ENCODE data around the gene SPOCK1.

Gene SPOCK1

DNA sequence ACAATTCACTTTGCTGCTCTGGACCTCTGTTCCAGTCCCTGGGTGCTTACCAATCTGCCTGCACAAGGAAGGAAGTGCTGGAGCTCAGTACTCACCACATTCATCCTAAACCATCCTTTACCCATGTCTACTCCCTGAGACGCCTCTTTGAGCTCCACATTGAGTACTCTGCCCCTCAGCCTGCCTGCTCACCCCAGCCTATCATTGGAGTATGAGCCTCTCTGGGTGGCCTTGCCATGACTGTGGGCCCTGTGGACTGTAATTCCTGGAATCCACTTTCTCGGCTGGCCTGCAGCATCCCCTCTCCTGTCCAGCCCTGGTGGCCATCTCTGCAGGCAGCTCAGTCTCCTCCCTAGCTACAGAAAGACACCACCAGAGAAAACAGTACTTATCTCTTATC lies 428.6 kb downstream of the SPOCK1 start:
- no peak for DNase-seq (ENCODE audit: low read depth)

DNA sequence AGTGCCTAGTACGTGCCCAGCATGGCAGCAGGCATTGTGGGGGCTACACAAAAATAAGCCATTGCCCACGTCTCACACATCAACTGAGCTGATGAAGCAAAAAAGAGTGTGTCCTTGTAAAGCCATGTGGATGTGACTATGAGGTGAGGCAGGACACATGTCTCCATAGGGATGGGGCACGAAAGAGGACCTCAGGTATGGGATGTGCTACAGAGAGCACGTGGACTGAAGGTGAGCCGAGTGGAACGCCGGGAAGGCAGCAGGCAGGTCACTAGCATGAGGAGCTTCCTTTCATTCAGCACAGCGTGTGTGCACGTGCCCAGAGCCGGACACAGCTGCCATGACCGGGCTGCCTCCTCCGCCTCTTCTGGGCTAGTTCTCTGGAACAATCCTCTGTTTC lies 429.8 kb downstream of the SPOCK1 start:
- DNase-seq (ENCODE audit: low read depth): no peak

DNA sequence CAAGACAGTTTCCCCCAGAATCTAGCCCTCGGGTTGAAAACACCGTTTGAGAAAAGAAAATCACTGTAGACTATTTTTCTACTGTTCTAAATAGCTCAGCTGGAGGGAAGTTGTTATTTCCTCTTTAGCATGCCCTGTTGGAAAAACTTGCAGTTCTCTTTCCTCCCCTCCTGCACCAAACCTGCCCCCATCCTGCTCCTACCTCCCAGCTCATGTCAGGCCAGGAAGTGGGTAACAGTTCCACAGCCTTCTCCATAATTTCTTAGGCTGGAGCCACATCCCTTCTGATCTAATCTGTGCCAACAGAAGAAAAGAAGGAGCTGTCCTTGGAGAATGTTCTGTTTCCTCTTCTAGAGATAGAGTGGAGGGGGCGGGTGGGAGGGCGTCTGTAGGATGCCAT lies 437.7 kb downstream of the SPOCK1 start:
- no peak for DNase-seq (ENCODE audit: low read depth)

- no peak for DNase-seq (ENCODE audit: low read depth)
Observed at GRCh38 chr5:137058089-137058488, 441.0 kb downstream of the SPOCK1 start.

DNA sequence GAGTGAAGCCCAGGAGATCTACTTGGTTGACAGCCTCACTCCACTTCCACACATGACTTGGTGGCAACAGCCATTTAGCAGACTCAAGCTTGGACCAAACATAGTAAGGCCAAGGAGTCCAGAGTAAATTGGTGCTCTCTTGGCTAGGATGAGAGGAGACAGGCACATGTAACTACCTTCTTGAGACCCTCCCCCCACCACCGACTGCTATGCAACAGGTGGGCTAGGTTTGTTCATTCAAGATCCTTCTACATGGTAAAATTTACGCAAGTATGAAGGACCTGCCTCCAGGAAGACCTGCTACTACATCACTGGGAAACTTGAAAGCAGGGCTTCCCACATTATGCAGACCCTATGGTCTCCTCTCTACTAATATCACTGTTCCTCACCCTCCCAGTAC lies 442.4 kb downstream of the SPOCK1 start:
- no peak for DNase-seq (ENCODE audit: low read depth)

DNA sequence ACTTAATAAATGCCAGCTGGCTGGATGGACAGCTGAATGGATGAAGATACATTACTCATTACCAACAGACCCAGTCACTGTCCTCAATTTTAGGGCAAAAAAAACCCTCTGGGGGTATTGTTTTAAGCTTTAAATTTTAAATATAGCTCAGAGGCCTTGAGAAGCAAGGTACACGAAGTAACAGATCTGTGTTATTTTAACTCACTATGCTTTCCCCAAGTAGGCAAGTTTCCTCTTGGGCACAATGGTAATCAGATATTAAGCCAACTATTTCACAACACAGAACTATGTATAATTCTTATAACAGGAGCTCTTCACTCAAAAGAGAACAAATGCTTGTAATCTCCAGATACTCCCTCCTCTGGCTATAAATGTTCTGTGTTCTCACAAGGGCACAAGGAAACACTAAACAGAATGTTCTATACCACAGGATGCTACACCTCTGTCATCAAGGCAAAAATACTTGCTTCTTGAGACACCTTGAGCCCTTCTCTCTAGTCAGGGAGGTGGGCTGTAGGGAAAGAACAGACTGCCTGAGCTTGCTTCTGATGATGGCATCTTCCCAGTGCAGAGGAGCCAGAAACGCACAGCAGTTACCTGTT lies 443.8 kb downstream of the SPOCK1 start:
- no peak for DNase-seq (ENCODE audit: low read depth)

DNA sequence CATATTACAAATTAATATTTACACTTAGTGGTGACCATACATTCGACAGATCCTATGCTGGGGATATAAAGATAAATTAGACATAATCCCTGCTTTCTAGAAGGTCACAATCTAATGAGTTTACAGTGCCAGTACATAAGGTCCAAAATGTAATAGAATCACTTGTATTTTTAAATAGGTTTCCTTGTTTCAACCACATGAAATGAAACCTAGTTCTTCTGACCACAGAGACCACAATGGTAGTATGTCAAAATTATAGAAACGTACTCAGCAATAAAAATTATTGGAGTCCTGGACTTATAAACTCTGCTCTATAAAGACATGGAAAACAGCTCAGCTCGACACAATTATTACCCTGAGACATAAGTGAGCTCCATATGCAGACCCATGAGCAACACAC lies 444.3 kb downstream of the SPOCK1 start:
- no peak for DNase-seq (ENCODE audit: low read depth)

DNA sequence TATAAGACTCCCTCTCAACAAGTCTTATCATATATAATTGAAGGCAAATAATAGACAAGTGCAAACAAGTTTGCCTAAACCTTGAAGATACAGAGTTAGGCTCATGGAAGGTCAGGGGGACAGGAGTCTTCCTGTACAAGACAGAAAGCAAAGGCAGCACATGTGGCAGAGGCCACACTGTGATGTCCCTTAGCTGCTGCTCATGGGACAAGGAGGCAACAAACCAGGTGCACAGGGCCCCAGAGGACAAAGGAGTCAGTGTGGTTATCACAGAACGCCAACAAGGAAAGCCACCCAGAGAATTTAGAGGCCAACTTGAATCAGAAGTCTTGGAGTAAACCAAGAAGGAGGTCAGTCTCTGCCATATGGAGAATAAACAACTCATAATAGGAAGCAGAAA lies 444.8 kb downstream of the SPOCK1 start:
- no peak for DNase-seq (ENCODE audit: low read depth)

DNA sequence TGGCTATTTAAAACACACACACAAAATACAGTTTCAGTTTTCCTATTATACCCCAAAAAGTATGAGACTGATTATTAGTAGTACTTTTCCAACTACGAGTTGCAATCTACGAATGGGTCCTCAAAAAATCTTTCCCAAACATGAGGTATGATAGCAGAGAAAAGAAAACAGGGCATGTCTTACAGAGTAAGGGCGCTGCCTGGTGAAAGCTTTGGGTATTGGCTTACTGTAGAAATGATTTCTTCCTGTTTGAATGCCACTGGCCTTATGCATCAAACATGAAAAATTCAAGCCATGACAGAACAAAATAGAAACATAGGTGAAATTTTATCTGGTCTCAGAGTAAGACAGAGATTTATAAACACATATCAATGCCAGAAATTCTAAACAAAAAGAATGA lies 448.0 kb downstream of the SPOCK1 start:
- no peak for DNase-seq (ENCODE audit: low read depth)

GRCh38 chr5:137040641-137041340 lies 458.3 kb downstream of the SPOCK1 start:
- no peak for DNase-seq (ENCODE audit: low read depth)

- no peak for DNase-seq (ENCODE audit: low read depth)
Observed at GRCh38 chr5:137040024-137040423, 459.1 kb downstream of the SPOCK1 start.

- DNase-seq (ENCODE audit: low read depth): no peak
Observed at GRCh38 chr5:137037848-137038247, 461.3 kb downstream of the SPOCK1 start.

DNA sequence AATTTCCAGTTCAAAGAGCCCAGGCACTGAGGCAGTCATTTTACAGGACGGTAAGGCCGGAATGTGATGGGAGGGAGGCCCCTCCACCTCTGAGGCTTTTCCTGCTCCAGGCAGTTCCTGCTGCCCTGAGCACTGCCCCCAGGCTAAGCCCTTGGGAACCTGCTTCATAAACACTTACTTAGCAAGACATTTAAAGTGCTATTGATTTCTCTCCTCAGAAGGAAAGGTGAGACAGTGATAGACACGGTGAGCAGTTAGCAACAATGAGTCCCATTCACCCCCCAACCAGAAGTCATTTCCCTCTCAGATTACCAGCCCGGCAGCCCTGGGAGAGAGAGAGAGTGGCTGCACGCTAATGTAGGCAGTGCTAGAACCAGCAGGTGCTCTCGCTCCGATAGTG lies 462.5 kb downstream of the SPOCK1 start:
- DNase-seq (ENCODE audit: low read depth): no peak

- DNase-seq (ENCODE audit: low read depth): no peak
Observed at GRCh38 chr5:137035480-137035878, 463.6 kb downstream of the SPOCK1 start.

GRCh38 chr5:137034764-137035479 lies 464.2 kb downstream of the SPOCK1 start:
- no peak for DNase-seq (ENCODE audit: low read depth)

GRCh38 chr5:137034213-137034612 lies 464.9 kb downstream of the SPOCK1 start:
- DNase-seq (ENCODE audit: low read depth): no peak

GRCh38 chr5:137032929-137033328 lies 466.2 kb downstream of the SPOCK1 start:
- no peak for DNase-seq (ENCODE audit: low read depth)

DNA sequence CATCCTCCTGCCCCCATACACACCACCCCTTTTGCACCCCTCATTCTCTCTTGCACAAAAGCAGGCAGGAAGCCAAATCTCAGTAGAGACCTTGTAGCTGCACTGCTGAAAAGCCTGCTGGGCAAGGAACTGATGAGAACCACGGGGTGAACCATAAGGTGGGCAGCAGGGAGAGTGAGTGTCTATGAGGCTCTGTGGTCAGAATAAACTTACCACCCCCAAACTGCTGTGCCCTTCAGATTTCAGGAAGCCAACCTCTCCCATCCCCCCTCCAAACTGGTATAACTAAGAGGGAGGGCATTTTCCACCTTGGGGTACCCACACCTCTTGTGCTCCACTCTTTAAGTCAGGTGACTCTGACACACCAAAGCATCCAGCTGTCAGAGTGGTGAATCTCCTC lies 471.4 kb downstream of the SPOCK1 start:
- DNase-seq (ENCODE audit: low read depth): no peak

DNA sequence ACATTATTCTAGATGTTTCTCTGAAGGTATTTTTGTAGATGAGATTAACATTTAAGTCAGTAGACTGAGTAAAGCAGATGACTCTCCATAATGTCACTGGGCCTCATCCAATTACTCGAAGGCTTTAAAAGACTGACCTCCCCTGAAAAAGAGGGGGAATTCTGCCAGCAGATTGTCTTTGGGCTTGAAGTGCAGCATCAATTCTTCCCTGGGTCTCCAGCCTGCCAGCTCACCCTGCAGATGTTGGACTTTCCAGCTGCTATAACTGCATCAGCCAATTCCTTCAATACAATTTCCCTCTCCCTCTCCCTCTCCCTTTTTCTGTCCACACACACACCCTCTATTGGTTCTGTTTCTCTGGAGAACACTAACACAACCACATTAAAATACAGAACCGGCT lies 472.8 kb downstream of the SPOCK1 start:
- DNase-seq (ENCODE audit: low read depth): no peak

- no peak for DNase-seq (ENCODE audit: low read depth)
Observed at GRCh38 chr5:137024044-137024443, 475.1 kb downstream of the SPOCK1 start.

- DNase-seq (ENCODE audit: low read depth): no peak
Observed at GRCh38 chr5:137023371-137023770, 475.8 kb downstream of the SPOCK1 start.

DNA sequence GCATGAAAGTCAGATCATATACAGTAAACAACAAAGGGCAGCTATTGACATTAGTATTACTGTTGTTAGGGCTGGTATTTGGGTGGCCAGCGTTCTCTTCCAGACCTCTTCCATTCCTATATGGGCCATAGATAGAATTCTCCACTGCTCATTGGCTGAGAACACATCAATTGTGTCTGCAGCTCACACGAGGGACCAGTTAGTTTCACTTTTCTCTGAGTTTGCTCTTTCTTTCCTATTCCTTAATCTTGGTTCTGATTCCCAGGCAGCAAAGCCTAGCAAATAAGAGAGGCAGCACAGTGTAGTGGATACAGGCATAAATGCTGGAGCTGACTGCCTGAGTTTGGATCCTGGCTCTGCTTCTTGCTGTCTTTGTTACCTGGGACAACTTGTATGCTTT lies 476.4 kb downstream of the SPOCK1 start:
- no peak for DNase-seq (ENCODE audit: low read depth)

- no peak for DNase-seq (ENCODE audit: low read depth)
Observed at GRCh38 chr5:137022043-137022442, 477.1 kb downstream of the SPOCK1 start.

DNA sequence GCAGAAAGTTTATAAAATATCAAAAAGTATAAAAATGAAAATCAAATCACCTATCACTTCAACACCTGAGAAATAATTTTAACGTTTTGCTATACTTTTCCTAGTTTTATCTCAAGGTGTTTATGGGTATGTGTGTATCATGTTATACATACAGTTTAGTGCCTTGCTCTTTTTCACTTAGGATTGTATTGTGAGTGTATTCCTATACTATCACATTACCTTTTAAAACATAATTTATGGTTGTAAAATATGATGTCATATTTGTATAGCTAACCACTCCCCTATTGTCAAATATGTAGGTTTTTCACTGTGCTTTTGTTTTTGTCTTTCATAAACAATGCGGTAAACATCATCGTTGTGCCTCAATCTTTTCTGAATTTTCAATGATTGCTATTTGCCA lies 479.9 kb downstream of the SPOCK1 start:
- no peak for DNase-seq (ENCODE audit: low read depth)
